SK-N-MC (cell line): Measurements from ENCODE around the gene PRKAR1B.

Experiments
- EZH2 ChIP-seq: fragments of 200-600 bp; sonication (generic); IDR thresholded peaks from one replicate; pipeline ENCODE4 v1.6.1; 2017; ENCODE audit warnings: antibody characterized with exemption
- FOXP2 ChIP-seq: optimal IDR thresholded peaks from 2 replicates; pipeline ENCODE3; 2011; ENCODE audit warnings: mild to moderate bottlenecking, moderate library complexity; ENCODE audit not compliant: insufficient read depth; ENCODE audit errors: extremely low read length, control extremely low read depth
- POLR2AphosphoS5 ChIP-seq: IDR thresholded peaks from 2 replicates; pipeline ENCODE4 v1.6.1; 2012; ENCODE audit warnings: mild to moderate bottlenecking, low read depth, low read length, borderline replicate concordance

- TF ChIP-seq POLR2AphosphoS5 (no peak), EZH2 (no peak), FOXP2 (no peak)
Observed at GRCh38 chr7:711922-712380, 15.1 kb downstream of the PRKAR1B start.
